ENCODE data around the gene FNIP2. TPM values are rescaled to one million over a fixed set of nuclear protein-coding genes. Genes with fewer than 3 reads are reported as not detected.

The FNIP2 gene
- total and polyA plus RNA-seq, 11 donors: 14.5 to 87.4 (median 40.9) TPM

- peak; percentile 86 to 92 (median 89) for DNase-seq
- H3K4me1 ChIP-seq: peaks cover 0 to 18% (median 12%) of the 10 kb centered on the region in 12 donors
- H3K36me3 ChIP-seq: peaks cover 0 to 31% (median 25%) of the 10 kb centered on the region in 9 donors
- no peaks in the 10 kb centered on the region for H3K27me3 ChIP-seq
- TF ChIP-seq POLR2A (IDR thresholded peaks at IDR 0.05) (peak in 1 of 2 donors; percentile 70), CTCF (IDR thresholded peaks at IDR 0.05) (no peak)
- no peaks in the 10 kb centered on the region for H3K9me3 ChIP-seq
- H3K4me3 ChIP-seq: peak within 1 kb of the TSS; percentile 70 to 95 (median 85)
- peak within 1 kb of the TSS; percentile 76 to 96 (median 94) for H3K27ac ChIP-seq
- peak; percentile 91 to 98 (median 98) for ATAC-seq
- WGBS, 4 donors: 0% methylated on average over 48 to 65 of the region's 65 CpGs
- intact Hi-C loops (cut with DNase I): loop anchor here in 9 of 10 donors (5.0 to 10.0 kb wide), 7 partner anchors 44 to 724 kb away; partner anchors contain the start of gene FNIP2 (in 1 of the 9)
Observed at GRCh38 chr4:158722917-158723793, 45.7 kb upstream of the FNIP2 start, which contains the start of gene PPID. Gene PPID (minus strand): TSS chr4:158723396. CDS start chr4:158723288, 108 bp downstream.

GRCh38 chr4:158724637-158725036 lies 44.2 kb upstream of the FNIP2 start:
- H3K36me3 ChIP-seq: peaks cover 0 to 16% (median 10%) of the 10 kb centered on the region in 9 donors
- intact Hi-C loops (cut with DNase I): loop anchor here in 9 of 10 donors (5.0 to 10.0 kb wide), 9 partner anchors 43 to 733 kb away; partner anchors contain the start of gene FNIP2 (in 2 of the 9)
- ATAC-seq (no peak), DNase-seq (no peak)
- no peaks in the 10 kb centered on the region for H3K9me3 ChIP-seq
- H3K4me1 ChIP-seq: peaks cover 0 to 18% (median 12%) of the 10 kb centered on the region in 12 donors
- 68 to 77% (median 75%) methylated on average over 4 of the region's 4 CpGs for WGBS, 4 donors
- TF ChIP-seq CTCF (IDR thresholded peaks at IDR 0.05) (no peak), POLR2A (IDR thresholded peaks at IDR 0.05) (no peak)
- H3K27ac ChIP-seq: no peak overlapping the region
- H3K27me3 ChIP-seq: no peaks in the 10 kb centered on the region
- H3K4me3 ChIP-seq: no peak overlapping the region

GRCh38 chr4:158726633-158727032 lies 42.2 kb upstream of the FNIP2 start:
- peaks cover 0 to 17% (median 12%) of the 10 kb centered on the region in 12 donors for H3K4me1 ChIP-seq
- H3K4me3 ChIP-seq: no peak overlapping the region
- no peak for ATAC-seq
- TF ChIP-seq POLR2A (IDR thresholded peaks at IDR 0.05): no peak
- TF ChIP-seq CTCF (IDR thresholded peaks at IDR 0.05): no peak
- 82 to 87% (median 86%) methylated on average over 6 of the region's 6 CpGs for WGBS, 4 donors
- no peak overlapping the region for H3K27ac ChIP-seq
- intact Hi-C loops (cut with DNase I): loop anchor here in 7 of 10 donors (5.0 to 10.0 kb wide), 9 partner anchors 41 to 731 kb away; partner anchors contain the start of gene FNIP2 (in 1 of the 7)
- DNase-seq: no peak
- no peaks in the 10 kb centered on the region for H3K36me3 ChIP-seq
- H3K9me3 ChIP-seq: no peaks in the 10 kb centered on the region
- H3K27me3 ChIP-seq: no peaks in the 10 kb centered on the region

- Histone ChIP-seq H3K27ac (no peak overlapping the region), H3K4me3 (no peak overlapping the region), H3K36me3 (no peaks in the 10 kb centered on the region), H3K9me3 (no peaks in the 10 kb centered on the region), H3K4me1 (peaks cover 0 to 7% (median 4%) of the 10 kb centered on the region in 12 donors), H3K27me3 (no peaks in the 10 kb centered on the region)
- DNase-seq: no peak
- intact Hi-C loops (cut with DNase I): loop anchor here in 7 of 10 donors (5.0 to 10.0 kb wide), 9 partner anchors 39 to 729 kb away; partner anchors contain the start of gene FNIP2 (in 1 of the 7)
- WGBS, 4 donors: 61 to 70% (median 65%) methylated on average over 1 of the region's 1 CpG
- TF ChIP-seq POLR2A (IDR thresholded peaks at IDR 0.05) (no peak), CTCF (IDR thresholded peaks at IDR 0.05) (no peak)
- no peak for ATAC-seq
Observed at GRCh38 chr4:158728236-158728635, 40.6 kb upstream of the FNIP2 start.

All from heart left ventricle (tissue), 16 donors.